Measurements from ENCODE around the gene SPART.
"Not testable (repeated sequence)": the region's sequence is repeated elsewhere in the genome, so short reads cannot be mapped to it uniquely, and the experiment has no call there.

SPART gene

GRCh38 chr13:36352350-36352749 is 6.2 kb upstream of the SPART start:
- DNase-seq, result no peak

DNA sequence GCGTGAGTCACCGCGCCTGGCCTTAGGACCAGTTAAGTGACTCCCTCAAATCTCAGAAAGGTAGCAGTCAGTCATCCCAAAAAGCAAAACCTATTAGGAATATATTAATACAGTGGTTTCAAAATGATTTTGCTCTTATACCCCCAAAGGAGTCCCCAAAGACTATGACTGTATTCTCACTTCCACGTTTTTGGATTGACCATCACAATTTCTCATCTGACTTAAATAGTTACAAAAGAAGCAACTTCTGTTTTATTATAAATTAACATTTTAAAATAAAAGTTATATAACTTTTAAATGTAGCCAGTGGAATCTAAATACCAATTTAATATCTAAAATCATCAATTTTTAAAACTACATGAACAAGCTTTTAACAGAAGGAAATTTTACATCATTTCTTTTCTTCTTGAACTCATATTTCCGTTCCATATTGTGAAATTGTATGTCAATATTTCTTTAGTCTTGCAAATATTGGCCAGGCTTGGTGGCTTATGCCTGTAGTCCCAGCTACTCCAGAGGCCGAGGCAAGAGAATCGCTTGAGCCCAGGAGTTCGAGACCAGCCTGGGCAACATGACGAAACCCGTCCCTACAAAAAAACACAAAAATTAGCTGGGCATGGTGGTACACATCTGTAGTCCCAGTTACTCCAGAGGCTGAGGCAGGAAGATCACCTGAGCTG is 1.5 kb upstream of the SPART start:
- no peak for DNase-seq

DNA sequence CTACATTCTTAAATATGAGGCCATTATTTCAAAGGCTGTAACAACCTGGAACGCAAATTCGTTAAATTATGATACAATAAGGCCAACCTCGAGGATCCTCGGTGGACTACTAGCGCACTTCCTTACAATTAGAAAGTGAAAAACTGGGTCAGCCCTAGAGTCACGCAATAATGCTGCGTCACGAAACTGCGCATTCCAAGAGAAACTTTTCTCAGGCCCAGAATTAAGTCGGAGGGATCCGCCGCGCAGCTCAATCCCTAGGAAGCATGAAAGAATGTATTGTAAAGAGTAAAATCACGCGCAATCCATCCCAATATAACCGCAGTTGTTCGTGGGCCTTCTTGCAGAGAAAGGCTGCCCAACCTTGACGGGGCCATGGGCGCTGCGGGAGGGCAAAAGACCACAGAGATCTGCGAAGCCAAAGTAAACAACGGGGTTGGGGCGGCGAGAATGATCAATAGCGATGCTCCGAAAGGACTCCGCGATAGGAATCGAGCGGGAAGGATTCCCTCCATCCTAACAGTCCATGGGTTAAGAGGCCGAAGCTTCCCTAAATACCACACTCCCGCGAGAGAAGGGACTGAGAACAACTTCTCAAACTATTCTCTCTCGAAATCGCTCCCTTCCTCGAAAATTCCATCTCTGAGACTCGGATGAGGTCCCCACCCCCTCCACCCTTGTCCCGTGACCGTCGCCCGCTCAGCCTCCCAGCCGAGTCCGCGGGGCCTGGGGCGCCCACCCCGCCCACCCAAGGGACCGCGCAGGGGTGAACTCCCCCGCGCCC is 564 bp downstream of the SPART start:
- peak; percentile 50 for DNase-seq

DNA sequence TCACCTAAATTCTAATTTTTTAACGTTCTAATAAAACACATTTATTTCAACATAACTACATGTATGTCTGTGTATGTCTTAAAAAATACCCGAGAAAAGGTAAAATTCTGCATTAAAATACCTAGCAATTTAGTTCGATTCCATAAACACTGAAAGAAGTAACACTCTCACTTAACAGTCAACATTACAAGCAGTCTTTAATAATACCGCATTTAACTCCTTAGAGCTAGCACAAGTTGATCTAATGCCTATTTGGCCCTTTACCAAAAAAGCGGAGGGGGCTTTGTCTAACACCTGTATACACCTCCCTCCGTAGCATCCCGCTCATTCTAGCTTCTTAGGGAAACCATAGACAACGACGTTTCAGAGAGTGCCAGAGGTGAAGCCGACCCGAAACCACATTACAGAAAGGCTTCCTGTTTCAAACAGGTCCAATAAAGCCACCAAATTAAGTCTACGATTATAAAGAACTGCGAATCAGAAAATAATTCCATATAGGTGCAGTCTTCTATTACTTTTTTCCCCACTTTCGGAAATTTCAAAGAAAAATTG is 1.2 kb downstream of the SPART start:
- peak in 1 of 2 experiments; percentile 29 for DNase-seq

GRCh38 chr13:36344173-36344572 is 2.0 kb downstream of the SPART start:
- DNase-seq, result no peak

DNA sequence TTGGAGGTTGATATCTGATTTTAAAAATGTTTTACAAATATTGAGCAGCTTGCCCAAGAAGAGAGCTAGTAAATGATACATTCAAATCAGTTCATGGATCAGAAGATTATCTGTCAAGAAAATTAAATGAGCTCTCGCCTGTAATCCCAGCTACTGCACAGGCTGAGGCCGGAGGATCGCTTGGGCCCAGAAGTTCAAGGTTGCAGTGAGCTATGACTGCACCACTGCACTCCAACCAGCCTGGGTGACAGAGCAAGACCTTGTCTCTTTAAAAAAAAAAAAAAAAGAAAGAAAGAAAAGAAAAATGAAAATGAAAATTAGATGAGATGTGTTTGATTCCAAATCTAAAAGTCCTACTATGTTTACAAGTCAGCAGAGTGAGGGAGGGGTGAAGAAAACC is 2.4 kb downstream of the SPART start:
- no peak for DNase-seq

DNA sequence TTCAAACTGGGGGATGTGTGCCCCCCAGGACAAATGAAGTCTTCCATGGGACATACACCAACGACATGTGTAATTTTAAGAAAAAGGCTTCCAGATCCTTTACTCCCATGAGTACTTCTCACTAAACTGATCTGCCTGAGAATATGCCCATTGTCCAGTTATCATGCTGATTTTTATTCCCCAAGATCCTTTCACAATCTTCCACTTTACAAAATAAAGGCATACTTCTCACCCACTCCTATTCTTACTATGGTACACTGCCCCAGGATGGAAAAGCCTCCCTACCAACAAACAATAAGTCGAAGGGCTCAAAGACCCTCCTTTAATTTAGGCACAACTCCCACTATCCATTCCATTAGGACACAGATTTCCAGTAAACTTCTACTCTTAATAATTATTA is 3.5 kb downstream of the SPART start:
- no peak for DNase-seq

GRCh38 chr13:36341718-36342117 is 4.5 kb downstream of the SPART start:
- DNase-seq, result no peak

GRCh38 chr13:36339600-36340155 is 6.5 kb downstream of the SPART start:
- no peak for DNase-seq

GRCh38 chr13:36337938-36338641 is 8.1 kb downstream of the SPART start:
- no peak for DNase-seq

DNA sequence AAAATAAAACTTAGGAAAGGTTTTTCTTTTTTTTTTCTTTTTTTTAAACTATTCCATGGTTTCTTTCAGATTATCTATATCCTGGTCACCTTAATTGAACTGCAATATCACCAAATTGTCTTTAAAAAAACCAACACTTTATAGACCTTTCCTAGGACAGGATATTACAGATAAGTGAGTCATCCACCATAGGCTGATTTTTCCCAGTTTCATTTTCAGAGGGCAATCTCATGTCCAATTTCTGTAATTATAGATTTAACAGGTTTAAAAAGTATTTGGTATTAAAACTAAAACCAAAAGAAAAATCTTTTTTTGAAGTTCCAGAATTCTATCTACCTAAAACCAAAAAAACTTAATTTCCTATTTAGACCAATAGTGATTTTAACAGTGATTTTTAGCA is 13.2 kb downstream of the SPART start:
- no peak for DNase-seq

DNA sequence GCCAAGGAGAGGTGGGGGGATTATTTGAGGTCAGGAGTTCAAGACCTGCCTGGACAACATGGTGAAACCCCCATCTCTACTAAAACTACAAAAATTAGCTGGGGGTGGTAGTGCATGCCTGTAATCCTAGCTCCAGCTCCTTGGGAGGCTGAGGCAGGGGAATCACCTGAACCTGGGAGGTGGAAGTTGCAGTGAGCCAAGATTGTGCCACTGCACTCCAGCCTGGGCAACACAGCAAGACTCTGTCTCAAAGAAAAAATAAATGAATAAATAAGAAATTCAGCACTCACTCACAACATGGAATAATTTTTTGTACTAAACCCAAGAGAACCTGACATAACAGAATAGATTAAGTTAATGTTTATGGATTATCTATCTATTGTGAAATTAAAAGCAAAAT is 13.9 kb downstream of the SPART start:
- DNase-seq, result not testable (repeated sequence)

GRCh38 chr13:36331280-36331679 is 14.9 kb downstream of the SPART start:
- no peak for DNase-seq

- DNase-seq, result no peak
Observed at GRCh38 chr13:36329361-36329760, 16.8 kb downstream of the SPART start.

DNA sequence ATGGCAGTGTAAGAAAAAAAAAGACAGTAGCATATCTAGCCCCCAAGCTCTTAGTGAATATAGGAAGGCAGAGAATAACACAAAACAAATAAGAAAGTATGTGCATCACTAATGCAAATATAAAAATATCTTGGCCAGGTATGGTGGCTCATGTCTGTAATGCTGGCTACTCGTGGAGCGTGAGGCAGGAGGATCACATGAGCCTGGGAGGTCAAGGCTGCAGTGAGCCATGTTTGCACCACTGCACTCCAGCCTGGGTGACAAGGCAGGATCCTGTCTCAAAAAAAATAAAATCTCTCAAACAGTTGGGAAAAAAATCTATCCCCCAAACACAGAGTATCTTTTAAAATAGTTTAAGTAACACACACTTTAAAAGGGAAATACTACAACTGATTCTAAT is 17.4 kb downstream of the SPART start:
- DNase-seq, result no peak

- no peak for DNase-seq
Observed at GRCh38 chr13:36325912-36326311, 20.3 kb downstream of the SPART start.

- not testable (repeated sequence) for DNase-seq
Observed at GRCh38 chr13:36324881-36325280, 21.3 kb downstream of the SPART start.

GRCh38 chr13:36323951-36324566 is 22.1 kb downstream of the SPART start:
- DNase-seq, result no peak

- no peak for DNase-seq
Observed at GRCh38 chr13:36323408-36323807, 22.8 kb downstream of the SPART start.

GRCh38 chr13:36319793-36320192 is 26.4 kb downstream of the SPART start:
- DNase-seq, result not testable (repeated sequence)

DNA sequence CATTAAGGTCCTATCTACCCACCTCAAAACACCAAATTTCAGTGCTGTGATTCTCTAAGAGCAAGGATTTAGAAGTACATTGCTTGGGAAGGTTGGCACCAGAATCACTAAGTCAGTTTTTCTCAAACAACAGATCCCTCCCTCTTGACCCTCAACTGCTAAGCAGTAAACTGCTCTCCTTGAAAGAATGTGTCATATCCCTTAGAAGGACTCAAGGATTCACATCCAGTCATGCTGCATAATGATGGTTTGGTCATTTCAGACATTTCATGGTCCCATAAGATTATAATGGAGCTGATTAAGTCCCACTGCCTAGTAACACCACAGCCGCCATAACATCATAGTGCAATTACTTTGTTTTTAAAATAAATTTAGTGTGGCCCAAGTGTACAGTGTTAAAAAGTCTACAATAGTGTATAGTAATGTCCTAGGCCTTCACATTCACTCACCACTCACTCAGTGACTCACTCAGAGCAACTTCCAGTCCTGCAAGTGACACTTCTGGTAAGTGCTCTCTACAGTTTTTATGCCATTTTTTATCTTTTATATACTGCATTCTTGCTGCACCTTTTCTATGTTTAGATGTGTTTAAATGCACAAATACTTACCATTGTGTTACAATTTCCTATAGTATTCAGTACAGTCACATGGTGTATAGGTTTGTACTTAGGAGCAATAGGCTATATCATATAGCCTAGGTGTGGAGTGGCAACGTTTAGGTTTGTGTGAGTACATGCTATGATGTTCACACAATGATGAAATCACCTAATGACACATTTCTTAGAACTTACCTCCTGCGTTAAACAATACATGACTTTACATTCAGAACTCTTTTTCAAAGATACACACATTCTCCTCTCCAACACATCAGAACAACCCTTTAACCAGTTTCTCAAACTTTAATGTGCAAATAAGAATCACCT is 32.9 kb downstream of the SPART start:
- DNase-seq, result no peak

Measured in Kasumi-1 (cell line).